Ascending aorta (tissue), 2 donors: Measurements from ENCODE around the gene GAL3ST1. TPM values are rescaled to one million over a fixed set of nuclear protein-coding genes. Genes with fewer than 3 reads are reported as not detected.

Experiments used
- DNase-seq, 2 donors: peaks; one replicate each; pipeline ENCODE4 v3.0.0-alpha.2; 2019; ENCODE audit warnings: low spot score in 2 of 2
- H3K27ac ChIP-seq, 2 donors: fragments of 200-600 bp; sonication (generic); one replicate each; pipeline ENCODE4 v1.5.1; 2016 to 2017; ENCODE audit warnings: mild to moderate bottlenecking in 1 of 2
- H3K27me3 ChIP-seq: fragments of 200-600 bp; sonication (generic); one replicate; pipeline ENCODE4 v1.5.1; 2017
- H3K36me3 ChIP-seq, 2 donors: fragments of 200-600 bp; sonication (generic); one replicate each; pipeline ENCODE4 v1.5.1; 2016
- H3K4me1 ChIP-seq, 2 donors: fragments of 200-600 bp; sonication (generic); one replicate each; pipeline ENCODE4 v1.5.1; 2016 to 2017; ENCODE audit warnings: mild to moderate bottlenecking in 1 of 2
- H3K4me3 ChIP-seq, 2 donors: fragments of 200-600 bp; sonication (generic); one replicate each; pipeline ENCODE4 v1.5.1; 2016 to 2017; ENCODE audit warnings: mild to moderate bottlenecking in 1 of 2
- H3K9me3 ChIP-seq, 2 donors: fragments of 200-600 bp; sonication (generic); one replicate each; pipeline ENCODE4 v1.5.1; 2016
- intact Hi-C: fragments of 100-400 bp; cut with DNase I; formaldehyde crosslinking; loops from one replicate; pipeline ENCODE4 v1.15.1; 2023
- total RNA-seq: library from RNA; depleted of rRNA; stranded (reverse); fragments of >200 nt; gene quantifications from one replicate; pipeline ENCODE4 v1.1.0, GENCODE V29; 2016
- TF ChIP-seq, protein P1 (sequence below), 3 experiments: fragments of 200-600 bp in 2 of 3; fragments of 450-650 bp in 1 of 3; sonication (generic) in 2 of 3; IDR thresholded peaks; one replicate each; pipeline ENCODE4 v1.5.1; 2016 to 2019; ENCODE audit warnings: antibody characterized with exemption in 3 of 3, mild to moderate bottlenecking in 1 of 3, moderate library complexity in 1 of 3

Gene GAL3ST1
- total RNA-seq, 1 donor from 2014 or later: not detected

DNA sequence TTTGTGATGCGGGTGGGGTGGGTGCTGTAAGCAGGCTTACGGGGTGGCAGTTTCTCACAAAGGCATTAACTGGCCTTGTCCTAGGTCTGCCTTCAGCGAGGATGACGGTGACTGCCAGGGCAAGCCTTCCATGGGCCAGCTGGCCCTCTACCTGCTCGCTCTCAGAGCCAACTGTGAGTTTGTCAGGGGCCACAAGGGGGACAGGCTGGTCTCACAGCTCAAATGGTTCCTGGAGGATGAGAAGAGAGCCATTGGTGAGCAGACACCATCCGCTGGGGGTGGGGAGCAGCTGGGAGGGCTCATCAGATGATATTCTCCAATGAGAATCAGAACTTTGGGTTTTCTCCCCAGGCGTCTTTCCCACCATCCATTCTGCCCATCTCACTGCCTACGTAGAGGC, 38.3 kb upstream of the GAL3ST1 start:
- intact Hi-C loops: no loop called here

GRCh38 chr22:30611197-30611596, 36.7 kb upstream of the GAL3ST1 start:
- H3K4me3 ChIP-seq: no peak overlapping the region
- DNase-seq: no peak
- H3K27ac ChIP-seq: no peak overlapping the region
- H3K9me3 ChIP-seq: no peaks in the 10 kb centered on the region
- H3K36me3 ChIP-seq: peaks cover 0 to 23% of the 10 kb centered on the region in 2 donors
- intact Hi-C loops: no loop called here
- no peaks in the 10 kb centered on the region for H3K27me3 ChIP-seq
- H3K4me1 ChIP-seq: peaks cover 5 to 9% of the 10 kb centered on the region in 2 donors
- TF ChIP-seq, protein P1, sequence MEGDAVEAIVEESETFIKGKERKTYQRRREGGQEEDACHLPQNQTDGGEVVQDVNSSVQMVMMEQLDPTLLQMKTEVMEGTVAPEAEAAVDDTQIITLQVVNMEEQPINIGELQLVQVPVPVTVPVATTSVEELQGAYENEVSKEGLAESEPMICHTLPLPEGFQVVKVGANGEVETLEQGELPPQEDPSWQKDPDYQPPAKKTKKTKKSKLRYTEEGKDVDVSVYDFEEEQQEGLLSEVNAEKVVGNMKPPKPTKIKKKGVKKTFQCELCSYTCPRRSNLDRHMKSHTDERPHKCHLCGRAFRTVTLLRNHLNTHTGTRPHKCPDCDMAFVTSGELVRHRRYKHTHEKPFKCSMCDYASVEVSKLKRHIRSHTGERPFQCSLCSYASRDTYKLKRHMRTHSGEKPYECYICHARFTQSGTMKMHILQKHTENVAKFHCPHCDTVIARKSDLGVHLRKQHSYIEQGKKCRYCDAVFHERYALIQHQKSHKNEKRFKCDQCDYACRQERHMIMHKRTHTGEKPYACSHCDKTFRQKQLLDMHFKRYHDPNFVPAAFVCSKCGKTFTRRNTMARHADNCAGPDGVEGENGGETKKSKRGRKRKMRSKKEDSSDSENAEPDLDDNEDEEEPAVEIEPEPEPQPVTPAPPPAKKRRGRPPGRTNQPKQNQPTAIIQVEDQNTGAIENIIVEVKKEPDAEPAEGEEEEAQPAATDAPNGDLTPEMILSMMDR (IDR thresholded peaks at IDR 0.05): no peak

More for the DNA sequence above, 38.3 kb upstream of the GAL3ST1 start:
- no peak for DNase-seq
- Histone ChIP-seq H3K4me3 (no peak overlapping the region), H3K27me3 (no peaks in the 10 kb centered on the region), H3K27ac (no peak overlapping the region), H3K4me1 (no peaks in the 10 kb centered on the region), H3K9me3 (no peaks in the 10 kb centered on the region), H3K36me3 (peaks cover 2 to 23% of the 10 kb centered on the region in 2 donors)
- TF ChIP-seq, protein P1 (IDR thresholded peaks at IDR 0.05): no peak

DNA sequence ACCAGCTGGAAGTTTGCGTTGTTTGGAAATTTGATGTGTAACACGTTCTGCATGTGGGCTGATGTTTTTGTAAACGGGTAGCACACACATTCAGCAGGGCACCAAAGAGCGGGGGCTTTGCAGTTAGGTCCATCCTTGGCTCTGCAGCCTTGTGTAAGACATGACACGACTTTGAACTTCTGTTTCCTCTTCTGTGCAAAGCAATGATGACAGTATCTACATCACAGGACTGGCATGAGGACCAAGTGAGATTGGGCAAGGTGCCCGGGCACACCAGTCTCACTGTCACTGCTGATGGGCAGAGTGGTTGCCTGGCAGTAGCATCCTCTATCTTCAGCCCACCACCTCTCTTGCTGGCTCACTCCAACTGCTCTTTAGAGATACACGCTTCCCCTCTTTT, 35.8 kb upstream of the GAL3ST1 start:
- DNase-seq: peak in 1 of 2 donors; percentile 39
- peaks cover 5 to 13% of the 10 kb centered on the region in 2 donors for H3K4me1 ChIP-seq
- no peaks in the 10 kb centered on the region for H3K9me3 ChIP-seq
- H3K27ac ChIP-seq: no peak overlapping the region
- no peaks in the 10 kb centered on the region for H3K27me3 ChIP-seq
- intact Hi-C loops: no loop called here
- TF ChIP-seq, protein P1 (IDR thresholded peaks at IDR 0.05): no peak
- H3K36me3 ChIP-seq: peaks cover 0 to 22% of the 10 kb centered on the region in 2 donors
- no peak overlapping the region for H3K4me3 ChIP-seq

DNA sequence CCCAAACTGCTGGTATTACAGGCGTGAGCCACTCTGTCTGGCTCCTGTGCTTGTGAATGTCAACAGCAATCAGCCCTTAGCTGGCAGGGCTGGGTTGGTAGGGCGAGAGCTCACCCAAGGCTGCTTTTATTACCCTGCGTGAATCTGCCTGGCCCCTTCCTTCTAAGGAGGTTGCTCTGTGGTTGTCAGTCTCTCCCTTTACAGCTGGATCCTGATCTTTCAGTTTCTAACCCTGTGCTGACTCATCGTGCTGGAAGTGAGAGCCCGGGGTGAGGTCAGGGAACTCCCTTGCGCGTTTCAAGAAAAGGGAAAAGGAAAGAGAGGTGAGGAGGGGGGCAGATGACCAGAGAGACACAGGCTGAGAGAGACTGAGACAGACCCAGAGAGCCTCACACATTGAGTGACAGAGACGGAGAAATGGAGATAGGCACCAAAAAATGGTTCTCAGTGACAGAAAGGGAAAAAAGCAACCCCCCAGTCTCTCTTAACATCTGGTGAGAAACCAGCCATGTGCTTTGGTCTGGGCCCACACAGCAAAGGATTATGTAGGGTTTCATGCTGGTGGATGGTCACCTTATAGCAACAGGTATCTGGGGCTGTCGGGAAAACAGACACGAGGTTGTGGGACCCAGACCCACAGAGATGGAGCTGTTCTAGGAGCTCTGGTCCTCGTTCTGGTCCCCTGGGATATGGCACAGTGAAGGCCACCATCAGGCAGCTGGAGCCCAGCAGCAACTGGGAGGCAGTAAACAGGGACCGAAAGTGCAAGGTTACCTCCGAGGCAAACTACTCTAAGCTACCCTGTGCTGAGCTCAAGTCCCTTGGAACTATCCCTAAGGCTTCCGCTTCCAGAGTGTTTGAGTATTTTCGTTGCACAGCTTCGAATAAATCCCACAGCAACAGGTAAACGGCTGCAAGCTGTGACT, 35.1 kb upstream of the GAL3ST1 start:
- Histone ChIP-seq H3K36me3 (peaks cover 0 to 19% of the 10 kb centered on the region in 2 donors), H3K27me3 (no peaks in the 10 kb centered on the region), H3K27ac (peak overlapping the region in 1 of 2 donors; percentile 54), H3K9me3 (no peaks in the 10 kb centered on the region), H3K4me3 (no peak overlapping the region), H3K4me1 (peaks cover 5 to 13% of the 10 kb centered on the region in 2 donors)
- intact Hi-C loops: no loop called here
- TF ChIP-seq, protein P1 (IDR thresholded peaks at IDR 0.05): no peak
- peak; percentile 37 to 76 for DNase-seq

GRCh38 chr22:30607939-30608338, 33.5 kb upstream of the GAL3ST1 start:
- no peak for DNase-seq
- H3K27ac ChIP-seq: peak overlapping the region; percentile 49 to 60
- H3K9me3 ChIP-seq: no peaks in the 10 kb centered on the region
- peaks cover 0 to 12% of the 10 kb centered on the region in 2 donors for H3K36me3 ChIP-seq
- H3K4me3 ChIP-seq: peak overlapping the region; percentile 69 to 76
- H3K4me1 ChIP-seq: peaks cover 5 to 13% of the 10 kb centered on the region in 2 donors
- intact Hi-C loops: loop anchor here (2.0 kb wide), 1 partner anchor 27 kb away; the partner anchor contains the start of gene SLC35E4
- H3K27me3 ChIP-seq: no peaks in the 10 kb centered on the region
- TF ChIP-seq, protein P1 (IDR thresholded peaks at IDR 0.05): no peak
